HepG2 (cell line): ENCODE data around the gene OGFOD3. TPM values are rescaled to one million over a fixed set of nuclear protein-coding genes. Genes with fewer than 3 reads are reported as not detected.
A peak's percentile ranks its signal among the peaks of the same experiment; 100 is the strongest.

Experiments used
- ARID2 ChIP-seq: sonication (generic); formaldehyde crosslinking; IDR thresholded peaks from 2 replicates; pipeline ENCODE4 v1.8.1; 2022; ENCODE audit warnings: mild to moderate bottlenecking, missing genetic modification reagents, borderline replicate concordance
- BORCS8-MEF2B ChIP-seq: sonication (generic); formaldehyde crosslinking; IDR thresholded peaks from 2 replicates; pipeline ENCODE4 v1.8.0; 2022; ENCODE audit warnings: mild to moderate bottlenecking, missing genetic modification reagents
- GABPB1 ChIP-seq: IDR thresholded peaks from 2 replicates; pipeline ENCODE4 v1.6.1; 2016; ENCODE audit warnings: mild to moderate bottlenecking, missing genetic modification reagents, moderate library complexity, missing compliant biosample characterization
- HNRNPUL1 ChIP-seq: fragments of 200-400 bp; formaldehyde crosslinking; IDR thresholded peaks from 2 replicates; pipeline ENCODE4 v1.6.1; 2017; ENCODE audit warnings: low read depth, mild to moderate bottlenecking, low read length, moderate library complexity
- MTA1 ChIP-seq: sonication (generic); formaldehyde crosslinking; IDR thresholded peaks from 2 replicates; pipeline ENCODE4 v1.4.0; 2020; ENCODE audit warnings: missing genetic modification reagents, mild to moderate bottlenecking, borderline replicate concordance
- SALL1 ChIP-seq: sonication (generic); formaldehyde crosslinking; IDR thresholded peaks from 2 replicates; pipeline ENCODE4 v1.8.0; 2022; ENCODE audit warnings: mild to moderate bottlenecking, missing genetic modification reagents
- TSC22D2 ChIP-seq: sonication (generic); formaldehyde crosslinking; IDR thresholded peaks from 2 replicates; pipeline ENCODE4 v1.5.1; 2020; ENCODE audit warnings: missing genetic modification reagents, mild to moderate bottlenecking, borderline replicate concordance
- ZNF350 ChIP-seq: sonication (generic); formaldehyde crosslinking; IDR thresholded peaks from 2 replicates; pipeline ENCODE4 v1.4.0; 2020; ENCODE audit warnings: mild to moderate bottlenecking, low read depth, missing genetic modification reagents, borderline replicate concordance
- ZNF768 ChIP-seq: sonication (generic); formaldehyde crosslinking; IDR thresholded peaks from 2 replicates; pipeline ENCODE4 v1.4.0; 2020; ENCODE audit warnings: missing genetic modification reagents
- polyA plus RNA-seq, 8 experiments: library from polyadenylated mRNA; depleted of rRNA in 3 of 8; stranded (reverse) in 7 of 8; unstranded in 1 of 8; fragments of >200 nt; fragmentation: Illumina TruSeq in 4 of 8; extraction: Trizol in 4 of 8; gene quantifications; 2 replicates each; pipeline versions ENCODE4 v1.2.1 to v1.2.3, GENCODE V29; 2011 to 2016; ENCODE audit warnings: low read depth in 4 of 8, missing spikeins in 1 of 8, mixed read lengths in 1 of 8; ENCODE audit not compliant: insufficient read depth in 1 of 8
- total RNA-seq, 5 experiments: library from RNA; depleted of rRNA; stranded (reverse); fragments of >200 nt; fragmentation: Illumina TruSeq; extraction: Trizol; gene quantifications; 2 replicates each; pipeline ENCODE4 v1.2.3, GENCODE V29; 2016; ENCODE audit warnings: low read depth in 1 of 5
- TF ChIP-seq, protein P1 (sequence below): sonication (generic); formaldehyde crosslinking; IDR thresholded peaks from 2 replicates; pipeline ENCODE4 v1.4.0; 2020; ENCODE audit warnings: missing genetic modification reagents, borderline replicate concordance
- TF ChIP-seq, protein P2 (sequence below), 2 experiments: sonication (generic) in 1 of 2; formaldehyde crosslinking in 1 of 2; IDR thresholded peaks; 2 replicates each; pipeline versions ENCODE4 v1.4.0 to v1.6.1; 2016 to 2020; ENCODE audit warnings: borderline replicate concordance in 1 of 2, low read depth in 1 of 2, mild to moderate bottlenecking in 1 of 2, missing genetic modification reagents in 1 of 2
- TF ChIP-seq, protein P3 (sequence below): sonication (generic); formaldehyde crosslinking; conservative IDR thresholded peaks from 2 replicates; pipeline ENCODE4 v1.4.0; 2020; ENCODE audit warnings: missing genetic modification reagents
- TF ChIP-seq, protein P4 (sequence below): sonication (generic); formaldehyde crosslinking; IDR thresholded peaks from 2 replicates; pipeline ENCODE4 v1.4.0; 2020; ENCODE audit warnings: mild to moderate bottlenecking, missing genetic modification reagents
- TF ChIP-seq, protein P5 (sequence below): sonication (generic); formaldehyde crosslinking; IDR thresholded peaks from 2 replicates; pipeline ENCODE4 v1.4.0; 2020; ENCODE audit warnings: missing genetic modification reagents

Gene OGFOD3
- total and polyA plus RNA-seq, 2 of the 13 experiments (the other 11 are each of a cell fraction or from before 2014, with no cell fraction given): 40.0 to 42.1 TPM

- TF ChIP-seq MTA1 (CRISPR knock-in tag): peak; percentile 48; the same call in 1 of the 2 replicates
- TF ChIP-seq, protein P1, sequence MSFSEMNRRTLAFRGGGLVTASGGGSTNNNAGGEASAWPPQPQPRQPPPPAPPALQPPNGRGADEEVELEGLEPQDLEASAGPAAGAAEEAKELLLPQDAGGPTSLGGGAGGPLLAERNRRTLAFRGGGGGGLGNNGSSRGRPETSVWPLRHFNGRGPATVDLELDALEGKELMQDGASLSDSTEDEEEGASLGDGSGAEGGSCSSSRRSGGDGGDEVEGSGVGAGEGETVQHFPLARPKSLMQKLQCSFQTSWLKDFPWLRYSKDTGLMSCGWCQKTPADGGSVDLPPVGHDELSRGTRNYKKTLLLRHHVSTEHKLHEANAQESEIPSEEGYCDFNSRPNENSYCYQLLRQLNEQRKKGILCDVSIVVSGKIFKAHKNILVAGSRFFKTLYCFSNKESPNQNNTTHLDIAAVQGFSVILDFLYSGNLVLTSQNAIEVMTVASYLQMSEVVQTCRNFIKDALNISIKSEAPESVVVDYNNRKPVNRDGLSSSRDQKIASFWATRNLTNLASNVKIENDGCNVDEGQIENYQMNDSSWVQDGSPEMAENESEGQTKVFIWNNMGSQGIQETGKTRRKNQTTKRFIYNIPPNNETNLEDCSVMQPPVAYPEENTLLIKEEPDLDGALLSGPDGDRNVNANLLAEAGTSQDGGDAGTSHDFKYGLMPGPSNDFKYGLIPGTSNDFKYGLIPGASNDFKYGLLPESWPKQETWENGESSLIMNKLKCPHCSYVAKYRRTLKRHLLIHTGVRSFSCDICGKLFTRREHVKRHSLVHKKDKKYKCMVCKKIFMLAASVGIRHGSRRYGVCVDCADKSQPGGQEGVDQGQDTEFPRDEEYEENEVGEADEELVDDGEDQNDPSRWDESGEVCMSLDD (CRISPR knock-in tag): no peak
- TF ChIP-seq, protein P2, sequence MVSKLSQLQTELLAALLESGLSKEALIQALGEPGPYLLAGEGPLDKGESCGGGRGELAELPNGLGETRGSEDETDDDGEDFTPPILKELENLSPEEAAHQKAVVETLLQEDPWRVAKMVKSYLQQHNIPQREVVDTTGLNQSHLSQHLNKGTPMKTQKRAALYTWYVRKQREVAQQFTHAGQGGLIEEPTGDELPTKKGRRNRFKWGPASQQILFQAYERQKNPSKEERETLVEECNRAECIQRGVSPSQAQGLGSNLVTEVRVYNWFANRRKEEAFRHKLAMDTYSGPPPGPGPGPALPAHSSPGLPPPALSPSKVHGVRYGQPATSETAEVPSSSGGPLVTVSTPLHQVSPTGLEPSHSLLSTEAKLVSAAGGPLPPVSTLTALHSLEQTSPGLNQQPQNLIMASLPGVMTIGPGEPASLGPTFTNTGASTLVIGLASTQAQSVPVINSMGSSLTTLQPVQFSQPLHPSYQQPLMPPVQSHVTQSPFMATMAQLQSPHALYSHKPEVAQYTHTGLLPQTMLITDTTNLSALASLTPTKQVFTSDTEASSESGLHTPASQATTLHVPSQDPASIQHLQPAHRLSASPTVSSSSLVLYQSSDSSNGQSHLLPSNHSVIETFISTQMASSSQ (IDR thresholded peaks at IDR 0.05; ENCODE audit: low read depth): no peak
- TF ChIP-seq, protein P2 (CRISPR knock-in tag; IDR thresholded peaks at IDR 0.05; ENCODE audit: borderline replicate concordance): 0 out of 2 replicates have a peak, but pooled peaks have one; percentile 18
- TF ChIP-seq, protein P3, sequence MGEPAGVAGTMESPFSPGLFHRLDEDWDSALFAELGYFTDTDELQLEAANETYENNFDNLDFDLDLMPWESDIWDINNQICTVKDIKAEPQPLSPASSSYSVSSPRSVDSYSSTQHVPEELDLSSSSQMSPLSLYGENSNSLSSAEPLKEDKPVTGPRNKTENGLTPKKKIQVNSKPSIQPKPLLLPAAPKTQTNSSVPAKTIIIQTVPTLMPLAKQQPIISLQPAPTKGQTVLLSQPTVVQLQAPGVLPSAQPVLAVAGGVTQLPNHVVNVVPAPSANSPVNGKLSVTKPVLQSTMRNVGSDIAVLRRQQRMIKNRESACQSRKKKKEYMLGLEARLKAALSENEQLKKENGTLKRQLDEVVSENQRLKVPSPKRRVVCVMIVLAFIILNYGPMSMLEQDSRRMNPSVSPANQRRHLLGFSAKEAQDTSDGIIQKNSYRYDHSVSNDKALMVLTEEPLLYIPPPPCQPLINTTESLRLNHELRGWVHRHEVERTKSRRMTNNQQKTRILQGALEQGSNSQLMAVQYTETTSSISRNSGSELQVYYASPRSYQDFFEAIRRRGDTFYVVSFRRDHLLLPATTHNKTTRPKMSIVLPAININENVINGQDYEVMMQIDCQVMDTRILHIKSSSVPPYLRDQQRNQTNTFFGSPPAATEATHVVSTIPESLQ (CRISPR knock-in tag): 0 out of 2 replicates have a peak, but pooled peaks have one; percentile 11
- 0 out of 2 replicates have a peak, but pooled peaks have one; percentile 33 for TF ChIP-seq GABPB1
- TF ChIP-seq ARID2 (CRISPR knock-in tag): no peak
- no peak for TF ChIP-seq HNRNPUL1
- TF ChIP-seq TSC22D2 (CRISPR knock-in tag): 0 out of 2 replicates have a peak, but pooled peaks have one; percentile 11
- TF ChIP-seq ZNF768: peak; percentile 35; the same call in 1 of the 2 replicates
- TF ChIP-seq BORCS8-MEF2B (CRISPR knock-in tag): peak; percentile 79; the same call in 1 of the 2 replicates
- TF ChIP-seq, protein P4, sequence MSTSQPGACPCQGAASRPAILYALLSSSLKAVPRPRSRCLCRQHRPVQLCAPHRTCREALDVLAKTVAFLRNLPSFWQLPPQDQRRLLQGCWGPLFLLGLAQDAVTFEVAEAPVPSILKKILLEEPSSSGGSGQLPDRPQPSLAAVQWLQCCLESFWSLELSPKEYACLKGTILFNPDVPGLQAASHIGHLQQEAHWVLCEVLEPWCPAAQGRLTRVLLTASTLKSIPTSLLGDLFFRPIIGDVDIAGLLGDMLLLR: no peak
- TF ChIP-seq, protein P5, sequence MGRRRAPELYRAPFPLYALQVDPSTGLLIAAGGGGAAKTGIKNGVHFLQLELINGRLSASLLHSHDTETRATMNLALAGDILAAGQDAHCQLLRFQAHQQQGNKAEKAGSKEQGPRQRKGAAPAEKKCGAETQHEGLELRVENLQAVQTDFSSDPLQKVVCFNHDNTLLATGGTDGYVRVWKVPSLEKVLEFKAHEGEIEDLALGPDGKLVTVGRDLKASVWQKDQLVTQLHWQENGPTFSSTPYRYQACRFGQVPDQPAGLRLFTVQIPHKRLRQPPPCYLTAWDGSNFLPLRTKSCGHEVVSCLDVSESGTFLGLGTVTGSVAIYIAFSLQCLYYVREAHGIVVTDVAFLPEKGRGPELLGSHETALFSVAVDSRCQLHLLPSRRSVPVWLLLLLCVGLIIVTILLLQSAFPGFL (CRISPR knock-in tag): no peak
- no peak for TF ChIP-seq ZNF350 (CRISPR knock-in tag)
- peak; percentile 52 for TF ChIP-seq SALL1 (CRISPR knock-in tag)
These were observed 73.0 kb downstream of the OGFOD3 start (continued) for GRCh38 chr17:82345151-82345976.
